HepG2 (cell line): ENCODE results near the gene ITGA7. TPM values are rescaled to one million over a fixed set of nuclear protein-coding genes. Genes with fewer than 3 reads are reported as not detected.

Experiments
- ATM ChIP-seq: fragments of 450-650 bp; IDR thresholded peaks from 2 replicates; pipeline ENCODE4 v1.7.1; 2017; ENCODE audit warnings: mild to moderate bottlenecking, borderline replicate concordance
- CBX5 ChIP-seq: sonication (generic); formaldehyde crosslinking; IDR thresholded peaks from 2 replicates; pipeline ENCODE4 v1.4.0; 2020; ENCODE audit warnings: missing genetic modification reagents, borderline replicate concordance
- HMGA1 ChIP-seq: sonication (generic); formaldehyde crosslinking; conservative IDR thresholded peaks from 2 replicates; pipeline ENCODE4 v1.4.0; 2020; ENCODE audit warnings: missing genetic modification reagents
- HNRNPK ChIP-seq: fragments of 200-400 bp; formaldehyde crosslinking; IDR thresholded peaks from 2 replicates; pipeline ENCODE4 v1.6.1; 2018; ENCODE audit warnings: low read length, low read depth, moderate library complexity, mild to moderate bottlenecking; ENCODE audit not compliant: poor library complexity, severe bottlenecking
- KLF11 ChIP-seq: IDR thresholded peaks from 2 replicates; pipeline ENCODE4 v1.6.1; 2016; ENCODE audit warnings: missing compliant biosample characterization
- KLF12 ChIP-seq: sonication (generic); formaldehyde crosslinking; IDR thresholded peaks from 2 replicates; pipeline ENCODE4 v1.4.0; 2020; ENCODE audit warnings: missing genetic modification reagents, borderline replicate concordance
- NR2F6 ChIP-seq, 2 experiments: IDR thresholded peaks; 2 replicates each; pipeline ENCODE4 v1.6.1; 2016; ENCODE audit warnings: antibody characterized with exemption in 1 of 2, mild to moderate bottlenecking in 1 of 2
- ONECUT2 ChIP-seq: sonication (generic); formaldehyde crosslinking; IDR thresholded peaks from 2 replicates; pipeline ENCODE4 v1.4.0; 2020; ENCODE audit warnings: missing genetic modification reagents
- PRPF4 ChIP-seq: fragments of 200-400 bp; formaldehyde crosslinking; IDR thresholded peaks from 2 replicates; pipeline ENCODE4 v1.6.1; 2016; ENCODE audit warnings: low read length, low read depth; ENCODE audit not compliant: poor library complexity, severe bottlenecking
- REL ChIP-seq: sonication (generic); formaldehyde crosslinking; conservative IDR thresholded peaks from 2 replicates; pipeline ENCODE4 v1.8.0; 2022; ENCODE audit warnings: mild to moderate bottlenecking, missing genetic modification reagents, moderate library complexity
- SP1 ChIP-seq, 2 experiments: fragments of 450-650 bp in 1 of 2; sonication (generic) in 1 of 2; formaldehyde crosslinking in 1 of 2; IDR thresholded peaks; 2 replicates each; pipeline versions ENCODE4 v1.4.0 to v1.6.1; 2016 to 2020; ENCODE audit warnings: missing genetic modification reagents in 1 of 2
- TAF15 ChIP-seq: fragments of 200-400 bp; formaldehyde crosslinking; IDR thresholded peaks from one replicate; pipeline ENCODE4 v1.6.1; 2018; ENCODE audit warnings: mild to moderate bottlenecking, low read depth, low read length; ENCODE audit not compliant: poor library complexity, severe bottlenecking
- ZNF264 ChIP-seq: sonication (generic); formaldehyde crosslinking; IDR thresholded peaks from 2 replicates; pipeline ENCODE4 v1.4.0; 2020; ENCODE audit warnings: missing genetic modification reagents
- ZNF484 ChIP-seq: sonication (generic); formaldehyde crosslinking; IDR thresholded peaks from 2 replicates; pipeline ENCODE4 v1.5.1; 2020; ENCODE audit warnings: mild to moderate bottlenecking, low read depth, missing genetic modification reagents, borderline replicate concordance
- ZNF839 ChIP-seq: sonication (generic); formaldehyde crosslinking; IDR thresholded peaks from 2 replicates; pipeline ENCODE4 v1.4.0; 2020; ENCODE audit warnings: missing genetic modification reagents, mild to moderate bottlenecking, borderline replicate concordance
- ZSCAN29 ChIP-seq: sonication (generic); formaldehyde crosslinking; conservative IDR thresholded peaks from 2 replicates; pipeline ENCODE4 v1.4.0; 2020; ENCODE audit warnings: mild to moderate bottlenecking, missing genetic modification reagents
- polyA plus RNA-seq, 8 experiments: library from polyadenylated mRNA; depleted of rRNA in 3 of 8; stranded (reverse) in 7 of 8; unstranded in 1 of 8; fragments of >200 nt; fragmentation: Illumina TruSeq in 4 of 8; extraction: Trizol in 4 of 8; gene quantifications; 2 replicates each; pipeline versions ENCODE4 v1.2.1 to v1.2.3, GENCODE V29; 2011 to 2016; ENCODE audit warnings: low read depth in 4 of 8, missing spikeins in 1 of 8, mixed read lengths in 1 of 8; ENCODE audit not compliant: insufficient read depth in 1 of 8
- total RNA-seq, 5 experiments: library from RNA; depleted of rRNA; stranded (reverse); fragments of >200 nt; fragmentation: Illumina TruSeq; extraction: Trizol; gene quantifications; 2 replicates each; pipeline ENCODE4 v1.2.3, GENCODE V29; 2016; ENCODE audit warnings: low read depth in 1 of 5
- TF ChIP-seq, protein P1 (sequence below): sonication (generic); formaldehyde crosslinking; IDR thresholded peaks from 2 replicates; pipeline ENCODE4 v1.5.1; 2020; ENCODE audit warnings: missing genetic modification reagents, mild to moderate bottlenecking, borderline replicate concordance
- TF ChIP-seq, protein P2 (sequence below): sonication (generic); formaldehyde crosslinking; IDR thresholded peaks from 2 replicates; pipeline ENCODE4 v1.4.0; 2020; ENCODE audit warnings: missing genetic modification reagents
- TF ChIP-seq, protein P3 (sequence below): sonication (generic); formaldehyde crosslinking; IDR thresholded peaks from 2 replicates; pipeline ENCODE4 v1.4.0; 2020; ENCODE audit warnings: missing genetic modification reagents
- TF ChIP-seq, protein P4 (sequence below): sonication (generic); formaldehyde crosslinking; IDR thresholded peaks from 2 replicates; pipeline ENCODE4 v1.5.0; 2020; ENCODE audit warnings: mild to moderate bottlenecking, missing genetic modification reagents
- TF ChIP-seq, protein P5 (sequence below): sonication (generic); formaldehyde crosslinking; IDR thresholded peaks from 2 replicates; pipeline ENCODE4 v1.8.0; 2022; ENCODE audit warnings: missing genetic modification reagents, low read depth, mild to moderate bottlenecking, borderline replicate concordance

The ITGA7 gene
- total and polyA plus RNA-seq, 2 of the 13 experiments (the other 11 are each of a cell fraction or from before 2014, with no cell fraction given) = 0.65 to 0.75 TPM

DNA sequence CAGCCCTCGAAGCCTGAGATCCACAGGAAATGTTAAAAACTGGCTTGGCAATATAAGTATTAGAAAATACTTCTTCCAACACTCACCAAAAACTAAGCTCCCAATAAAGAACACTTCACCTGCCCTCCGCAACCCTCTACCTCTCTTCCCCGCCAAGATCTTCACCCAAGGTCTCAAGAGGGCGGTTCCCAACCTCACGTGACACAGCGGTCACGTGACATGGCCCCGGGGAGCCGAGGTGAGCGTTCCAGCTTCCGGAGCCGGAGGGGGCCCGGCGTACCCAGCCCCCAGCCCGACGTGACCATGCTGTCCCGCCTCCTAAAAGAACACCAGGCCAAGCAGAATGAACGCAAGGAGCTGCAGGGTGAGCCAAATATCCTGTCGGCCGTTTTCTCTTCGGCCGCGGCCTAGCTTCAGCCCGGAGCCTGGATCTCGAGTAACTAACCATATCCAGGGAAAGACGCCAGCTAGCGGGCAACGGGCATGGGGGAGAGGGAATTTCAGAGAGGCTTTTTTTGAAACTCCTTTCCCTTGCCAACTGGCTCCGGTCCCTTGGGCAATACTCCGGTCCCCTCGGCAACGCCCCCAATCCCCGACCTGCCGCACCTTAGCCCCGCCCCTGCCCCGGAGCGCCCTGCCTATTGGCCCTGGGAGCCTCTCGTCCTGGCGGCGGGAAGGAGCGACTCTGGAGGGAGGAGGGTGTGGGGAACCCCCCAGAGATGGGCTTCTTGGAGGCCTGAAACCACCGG, 8.3 kb upstream of the ITGA7 start, which contains the start of gene BLOC1S1 (continued):
- TF ChIP-seq, protein P1, sequence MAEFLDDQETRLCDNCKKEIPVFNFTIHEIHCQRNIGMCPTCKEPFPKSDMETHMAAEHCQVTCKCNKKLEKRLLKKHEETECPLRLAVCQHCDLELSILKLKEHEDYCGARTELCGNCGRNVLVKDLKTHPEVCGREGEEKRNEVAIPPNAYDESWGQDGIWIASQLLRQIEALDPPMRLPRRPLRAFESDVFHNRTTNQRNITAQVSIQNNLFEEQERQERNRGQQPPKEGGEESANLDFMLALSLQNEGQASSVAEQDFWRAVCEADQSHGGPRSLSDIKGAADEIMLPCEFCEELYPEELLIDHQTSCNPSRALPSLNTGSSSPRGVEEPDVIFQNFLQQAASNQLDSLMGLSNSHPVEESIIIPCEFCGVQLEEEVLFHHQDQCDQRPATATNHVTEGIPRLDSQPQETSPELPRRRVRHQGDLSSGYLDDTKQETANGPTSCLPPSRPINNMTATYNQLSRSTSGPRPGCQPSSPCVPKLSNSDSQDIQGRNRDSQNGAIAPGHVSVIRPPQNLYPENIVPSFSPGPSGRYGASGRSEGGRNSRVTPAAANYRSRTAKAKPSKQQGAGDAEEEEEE (CRISPR knock-in tag) = 0 out of 2 replicates have a peak, but pooled peaks have one; percentile 57
- TF ChIP-seq, protein P2, sequence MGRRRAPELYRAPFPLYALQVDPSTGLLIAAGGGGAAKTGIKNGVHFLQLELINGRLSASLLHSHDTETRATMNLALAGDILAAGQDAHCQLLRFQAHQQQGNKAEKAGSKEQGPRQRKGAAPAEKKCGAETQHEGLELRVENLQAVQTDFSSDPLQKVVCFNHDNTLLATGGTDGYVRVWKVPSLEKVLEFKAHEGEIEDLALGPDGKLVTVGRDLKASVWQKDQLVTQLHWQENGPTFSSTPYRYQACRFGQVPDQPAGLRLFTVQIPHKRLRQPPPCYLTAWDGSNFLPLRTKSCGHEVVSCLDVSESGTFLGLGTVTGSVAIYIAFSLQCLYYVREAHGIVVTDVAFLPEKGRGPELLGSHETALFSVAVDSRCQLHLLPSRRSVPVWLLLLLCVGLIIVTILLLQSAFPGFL (CRISPR knock-in tag) = no peak
- TF ChIP-seq ONECUT2 (CRISPR knock-in tag) (no peak), ZNF839 (CRISPR knock-in tag) (no peak), HMGA1 (CRISPR knock-in tag) (no peak), TAF15 (no peak), ATM (no peak), CBX5 (CRISPR knock-in tag) (peak; percentile 87; the same call in 1 of the 2 replicates), KLF12 (CRISPR knock-in tag) (peak; percentile 87), NR2F6 (IDR thresholded peaks at IDR 0.05) (peak; percentile 29; the same call in 1 of the 2 replicates), NR2F6 (CRISPR knock-in tag; IDR thresholded peaks at IDR 0.05) (peak; percentile 66), PRPF4 (no peak), REL (no peak; the same call in 1 of the 2 replicates), KLF11 (CRISPR knock-in tag) (peak; percentile 77; the same call in 1 of the 2 replicates), ZNF264 (no peak), SP1 (IDR thresholded peaks at IDR 0.05) (no peak), SP1 (CRISPR knock-in tag; IDR thresholded peaks at IDR 0.05) (peak; percentile 95), ZSCAN29 (CRISPR knock-in tag) (no peak), HNRNPK (no peak), ZNF484 (CRISPR knock-in tag) (no peak)
- TF ChIP-seq, protein P3, sequence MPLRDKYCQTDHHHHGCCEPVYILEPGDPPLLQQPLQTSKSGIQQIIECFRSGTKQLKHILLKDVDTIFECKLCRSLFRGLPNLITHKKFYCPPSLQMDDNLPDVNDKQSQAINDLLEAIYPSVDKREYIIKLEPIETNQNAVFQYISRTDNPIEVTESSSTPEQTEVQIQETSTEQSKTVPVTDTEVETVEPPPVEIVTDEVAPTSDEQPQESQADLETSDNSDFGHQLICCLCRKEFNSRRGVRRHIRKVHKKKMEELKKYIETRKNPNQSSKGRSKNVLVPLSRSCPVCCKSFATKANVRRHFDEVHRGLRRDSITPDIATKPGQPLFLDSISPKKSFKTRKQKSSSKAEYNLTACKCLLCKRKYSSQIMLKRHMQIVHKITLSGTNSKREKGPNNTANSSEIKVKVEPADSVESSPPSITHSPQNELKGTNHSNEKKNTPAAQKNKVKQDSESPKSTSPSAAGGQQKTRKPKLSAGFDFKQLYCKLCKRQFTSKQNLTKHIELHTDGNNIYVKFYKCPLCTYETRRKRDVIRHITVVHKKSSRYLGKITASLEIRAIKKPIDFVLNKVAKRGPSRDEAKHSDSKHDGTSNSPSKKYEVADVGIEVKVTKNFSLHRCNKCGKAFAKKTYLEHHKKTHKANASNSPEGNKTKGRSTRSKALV (CRISPR knock-in tag) = no peak
- TF ChIP-seq, protein P4, sequence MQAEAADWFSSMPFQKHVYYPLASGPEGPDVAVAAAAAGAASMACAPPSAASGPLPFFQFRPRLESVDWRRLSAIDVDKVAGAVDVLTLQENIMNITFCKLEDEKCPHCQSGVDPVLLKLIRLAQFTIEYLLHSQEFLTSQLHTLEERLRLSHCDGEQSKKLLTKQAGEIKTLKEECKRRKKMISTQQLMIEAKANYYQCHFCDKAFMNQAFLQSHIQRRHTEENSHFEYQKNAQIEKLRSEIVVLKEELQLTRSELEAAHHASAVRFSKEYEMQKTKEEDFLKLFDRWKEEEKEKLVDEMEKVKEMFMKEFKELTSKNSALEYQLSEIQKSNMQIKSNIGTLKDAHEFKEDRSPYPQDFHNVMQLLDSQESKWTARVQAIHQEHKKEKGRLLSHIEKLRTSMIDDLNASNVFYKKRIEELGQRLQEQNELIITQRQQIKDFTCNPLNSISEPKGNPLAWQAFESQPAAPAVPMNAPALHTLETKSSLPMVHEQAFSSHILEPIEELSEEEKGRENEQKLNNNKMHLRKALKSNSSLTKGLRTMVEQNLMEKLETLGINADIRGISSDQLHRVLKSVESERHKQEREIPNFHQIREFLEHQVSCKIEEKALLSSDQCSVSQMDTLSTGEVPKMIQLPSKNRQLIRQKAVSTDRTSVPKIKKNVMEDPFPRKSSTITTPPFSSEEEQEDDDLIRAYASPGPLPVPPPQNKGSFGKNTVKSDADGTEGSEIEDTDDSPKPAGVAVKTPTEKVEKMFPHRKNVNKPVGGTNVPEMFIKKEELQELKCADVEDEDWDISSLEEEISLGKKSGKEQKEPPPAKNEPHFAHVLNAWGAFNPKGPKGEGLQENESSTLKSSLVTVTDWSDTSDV = no peak
- TF ChIP-seq, protein P5, sequence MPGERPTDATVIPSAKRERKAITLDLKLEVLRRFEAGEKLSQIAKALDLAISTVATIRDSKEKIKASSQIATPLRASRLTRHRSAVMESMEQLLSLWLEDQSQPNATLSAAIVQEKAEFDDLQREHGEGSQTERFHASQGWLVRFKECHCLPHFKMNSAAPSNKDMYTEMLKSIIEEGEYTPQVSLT = 0 out of 2 replicates have a peak, but pooled peaks have one; percentile 86
